CD14-positive monocyte (primary cell): ENCODE data around the gene CYBB. TPM values are rescaled to one million over a fixed set of nuclear protein-coding genes. Genes with fewer than 3 reads are reported as not detected.
A peak's percentile ranks its signal among the peaks of the same experiment; 100 is the strongest.

Experiments used
- DNase-seq, 3 donors: peaks; one replicate each; pipeline ENCODE4 v3.0.0-alpha.2; 2011 to 2022
- H2AFZ ChIP-seq: 2 replicates; pipeline ENCODE4 v1.6.0; 2012; ENCODE audit warnings: mild to moderate bottlenecking, low read depth, low read length, inconsistent platforms; ENCODE audit not compliant: insufficient read depth, poor library complexity, severe bottlenecking
- H3K27ac ChIP-seq, 2 donors: 1 replicate in 1 of 2; 2 replicates in 1 of 2; pipeline ENCODE4 v1.5.1; 2012 to 2013; ENCODE audit warnings: low read length in 2 of 2, control low read depth in 1 of 2, inconsistent platforms in 1 of 2, low read depth in 1 of 2, mild to moderate bottlenecking in 1 of 2
- H3K27me3 ChIP-seq, 2 donors: one replicate each; pipeline versions ENCODE4 v1.6.0 to v1.6.1; 2011 to 2013; ENCODE audit warnings: low read length in 2 of 2; ENCODE audit not compliant: control insufficient read depth in 2 of 2, insufficient read depth in 2 of 2
- H3K36me3 ChIP-seq, 2 donors: replicated peaks in 1 of 2; 1 replicate in 1 of 2; 2 replicates in 1 of 2; pipeline versions ENCODE4 v1.5.1 to v1.6.1; 2012 to 2013; ENCODE audit warnings: low read length in 2 of 2, control low read depth in 1 of 2, inconsistent platforms in 1 of 2, mild to moderate bottlenecking in 1 of 2; ENCODE audit not compliant: insufficient read depth in 2 of 2, control insufficient read depth in 1 of 2
- H3K4me1 ChIP-seq, 2 donors: 1 replicate in 1 of 2; 2 replicates in 1 of 2; pipeline versions ENCODE4 v1.5.1 to v1.6.1; 2012 to 2013; ENCODE audit warnings: low read length in 2 of 2, control low read depth in 1 of 2, inconsistent platforms in 1 of 2, mild to moderate bottlenecking in 1 of 2, moderate library complexity in 1 of 2; ENCODE audit not compliant: insufficient read depth in 2 of 2, control insufficient read depth in 1 of 2
- H3K4me2 ChIP-seq: replicated peaks from 2 replicates; pipeline ENCODE3; 2012; ENCODE audit warnings: low read length, moderate library complexity, mild to moderate bottlenecking; ENCODE audit not compliant: poor library complexity, severe bottlenecking; ENCODE audit errors: extremely low read depth
- H3K4me3 ChIP-seq, 3 experiments: fragments of 200-600 bp in 1 of 3; sonication (generic) in 1 of 3; replicated peaks in 1 of 3; 1 replicate in 2 of 3; 2 replicates in 1 of 3; pipeline ENCODE4 v1.5.1; 2011 to 2013; ENCODE audit warnings: low read length in 3 of 3, mild to moderate bottlenecking in 3 of 3, control low read depth in 2 of 3, low read depth in 2 of 3, inconsistent platforms in 1 of 3, moderate library complexity in 1 of 3
- H3K79me2 ChIP-seq: 2 replicates; pipeline ENCODE4 v1.6.0; 2012; ENCODE audit warnings: mild to moderate bottlenecking, control low read depth, inconsistent platforms, low read length, moderate library complexity; ENCODE audit not compliant: insufficient read depth
- H3K9ac ChIP-seq: 2 replicates; pipeline ENCODE4 v1.6.0; 2017; ENCODE audit warnings: low read length, mild to moderate bottlenecking; ENCODE audit not compliant: insufficient read depth, poor library complexity, severe bottlenecking
- H3K9me3 ChIP-seq, 2 donors: replicated peaks in 1 of 2; 1 replicate in 1 of 2; 2 replicates in 1 of 2; pipeline versions ENCODE4 v1.5.1 to v1.6.1; 2012 to 2013; ENCODE audit warnings: low read length in 2 of 2, control low read depth in 1 of 2; ENCODE audit not compliant: control insufficient read depth in 1 of 2, insufficient read depth in 1 of 2
- H4K20me1 ChIP-seq: 2 replicates; pipeline ENCODE4 v1.6.0; 2012; ENCODE audit warnings: mild to moderate bottlenecking, low read length, control low read depth, moderate library complexity; ENCODE audit not compliant: insufficient read depth
- H3K27ac Mint-ChIP-seq, 7 donors: one replicate each; pipeline ENCODE4 v1.8.0; 2020; ENCODE audit warnings: mild to moderate bottlenecking in 7 of 7, mixed read lengths in 7 of 7, moderate library complexity in 6 of 7, inconsistent platforms in 2 of 7
- H3K27me3 Mint-ChIP-seq, 3 donors: one replicate each; pipeline ENCODE4 v1.8.0; 2021 to 2022; ENCODE audit warnings: low read depth in 3 of 3, mild to moderate bottlenecking in 3 of 3, mixed read lengths in 3 of 3, moderate library complexity in 3 of 3, inconsistent platforms in 1 of 3
- H3K36me3 Mint-ChIP-seq, 2 donors: one replicate each; pipeline ENCODE4 v1.8.0; 2020; ENCODE audit warnings: mixed read lengths in 2 of 2, inconsistent platforms in 1 of 2, mild to moderate bottlenecking in 1 of 2
- H3K4me1 Mint-ChIP-seq: one replicate; pipeline ENCODE4 v1.8.0; 2020; ENCODE audit warnings: mild to moderate bottlenecking, mixed read lengths
- H3K4me3 Mint-ChIP-seq, 2 donors: one replicate each; pipeline ENCODE4 v1.8.0; 2020; ENCODE audit warnings: mild to moderate bottlenecking in 2 of 2, mixed read lengths in 2 of 2, moderate library complexity in 1 of 2
- H3K9me3 Mint-ChIP-seq, 7 donors: one replicate each; pipeline ENCODE4 v1.8.0; 2020 to 2022; ENCODE audit warnings: mixed read lengths in 7 of 7, mild to moderate bottlenecking in 6 of 7, moderate library complexity in 6 of 7, inconsistent platforms in 2 of 7
- CTCF ChIP-seq: fragments of 200-600 bp; IDR thresholded peaks from one replicate; pipeline ENCODE4 v1.8.0; 2022; ENCODE audit warnings: antibody characterized with exemption, mild to moderate bottlenecking
- WGBS: methylation state at CpG from one replicate; pipeline ENCODE4 v1.1.5; 2013; ENCODE audit warnings: missing lambda C conversion rate; ENCODE audit not compliant: insufficient coverage; 5-methylcytosine and 5-hydroxymethylcytosine counted together
- intact Hi-C, 2 donors: fragments of 100-400 bp; cut with micrococcal nuclease; formaldehyde crosslinking; loops; one replicate each; pipeline versions ENCODE4 v1.15.0 to v1.15.1; 2023
- polyA plus RNA-seq, 3 donors: library from polyadenylated mRNA; depleted of rRNA in 1 of 3; unstranded in 2 of 3; stranded (reverse) in 1 of 3; fragments of 300-500 nt in 2 of 3; fragments of >200 nt in 1 of 3; fragmentation: Illumina TruSeq in 2 of 3; gene quantifications; 1 replicate in 2 of 3; 2 replicates in 1 of 3; pipeline ENCODE4 v1.2.3, GENCODE V29; 2012 to 2021

The CYBB gene
- polyA plus RNA-seq, 3 donors: 328 to 851 (median 842) TPM

GRCh38 chrX:37785569-37785968 is 5.7 kb downstream of the CYBB start:
- intact Hi-C loops: loop anchor here in 1 of 2 donors (5.0 kb wide), 1 partner anchor 38 kb away; no protein-coding TSS in a partner anchor
- 0% methylated on average over 1 of the region's 3 CpGs for WGBS
- peak; percentile 77 to 96 (median 91) for DNase-seq
- Histone ChIP-seq H3K79me2 (peaks cover 77% of the 10 kb centered on the region), H3K4me3 (peak overlapping the region in 2 of 3 experiments; percentile 80 to 91), H3K9ac (peak overlapping the region; percentile 41), H3K9me3 (no peaks in the 10 kb centered on the region), H3K27ac (peak overlapping the region; percentile 78 to 84), H3K27me3 (peaks cover 0 to 2% of the 10 kb centered on the region in 2 donors), H3K4me1 (peaks cover 53 to 81% of the 10 kb centered on the region in 2 donors), H3K36me3 (peaks cover 61 to 68% of the 10 kb centered on the region in 2 donors), H4K20me1 (peaks cover 8% of the 10 kb centered on the region), H3K4me2 (peak overlapping the region; percentile 84), H2AFZ (no peak overlapping the region)
- peaks cover 0 to 6% (median 0%) of the 10 kb centered on the region in 3 donors for H3K27me3 Mint-ChIP-seq
- H3K9me3 Mint-ChIP-seq: peaks cover 0 to 3% (median 0%) of the 10 kb centered on the region in 7 donors
- H3K27ac Mint-ChIP-seq: peak overlapping the region; percentile 91 to 97 (median 94)
- no peak for TF ChIP-seq CTCF
- H3K36me3 Mint-ChIP-seq: peaks cover 69 to 84% of the 10 kb centered on the region in 2 donors
- H3K4me1 Mint-ChIP-seq: peaks cover 61% of the 10 kb centered on the region
- peak overlapping the region; percentile 62 to 73 for H3K4me3 Mint-ChIP-seq

GRCh38 chrX:37786624-37787422 is 7.0 kb downstream of the CYBB start:
- Mint-ChIP-seq H3K4me3 (peak overlapping the region; percentile 65 to 73), H3K27me3 (peaks cover 0 to 6% (median 0%) of the 10 kb centered on the region in 3 donors), H3K27ac (peak overlapping the region; percentile 91 to 97 (median 94)), H3K9me3 (peaks cover 0 to 3% (median 0%) of the 10 kb centered on the region in 7 donors), H3K36me3 (peaks cover 69 to 85% of the 10 kb centered on the region in 2 donors), H3K4me1 (peaks cover 65% of the 10 kb centered on the region)
- Histone ChIP-seq H3K4me1 (peaks cover 66 to 93% of the 10 kb centered on the region in 2 donors), H3K9ac (peak overlapping the region; percentile 41), H3K9me3 (no peaks in the 10 kb centered on the region), H3K27ac (peak overlapping the region; percentile 78 to 84), H2AFZ (no peak overlapping the region), H3K36me3 (peaks cover 73 to 79% of the 10 kb centered on the region in 2 donors), H3K79me2 (peaks cover 76% of the 10 kb centered on the region), H3K27me3 (peaks cover 0 to 2% of the 10 kb centered on the region in 2 donors), H4K20me1 (peaks cover 8% of the 10 kb centered on the region), H3K4me2 (peak overlapping the region; percentile 84), H3K4me3 (peak overlapping the region; percentile 20 to 91 (median 20))
- WGBS: no CpG with 5 or more reads among the region's 3 CpGs
- intact Hi-C loops: loop anchor here (2.0 to 5.0 kb wide), 2 partner anchors 40 kb away; no protein-coding TSS in a partner anchor
- TF ChIP-seq CTCF: no peak
- DNase-seq: peak in 1 of 3 donors; percentile 55
